Ishikawa (cell line): ENCODE results near the gene HIVEP2.

ENCODE experiments used
- CEBPB ChIP-seq: IDR thresholded peaks from 2 replicates; pipeline ENCODE4 v1.6.1; 2012
- EP300 ChIP-seq: IDR thresholded peaks from 2 replicates; pipeline ENCODE4 v1.6.1; 2012; ENCODE audit warnings: borderline replicate concordance
- RAD21 ChIP-seq: IDR thresholded peaks from 2 replicates; pipeline ENCODE4 v1.6.1; 2012; ENCODE audit warnings: low read depth
- TAF1 ChIP-seq: IDR thresholded peaks from 2 replicates; pipeline ENCODE4 v1.6.1; 2012; ENCODE audit warnings: low read depth, mild to moderate bottlenecking
- ZBTB7A ChIP-seq: IDR thresholded peaks from 2 replicates; pipeline ENCODE4 v1.6.1; 2012; ENCODE audit warnings: low read depth
- TF ChIP-seq, protein P1 (sequence below): IDR thresholded peaks from 2 replicates; pipeline ENCODE4 v1.6.1; 2012
- TF ChIP-seq, protein P2 (sequence below): IDR thresholded peaks from 2 replicates; pipeline ENCODE4 v1.6.1; 2012; ENCODE audit warnings: low read depth, mild to moderate bottlenecking
- TF ChIP-seq, protein P3 (sequence below): IDR thresholded peaks from 2 replicates; pipeline ENCODE4 v1.6.1; 2012

DNA sequence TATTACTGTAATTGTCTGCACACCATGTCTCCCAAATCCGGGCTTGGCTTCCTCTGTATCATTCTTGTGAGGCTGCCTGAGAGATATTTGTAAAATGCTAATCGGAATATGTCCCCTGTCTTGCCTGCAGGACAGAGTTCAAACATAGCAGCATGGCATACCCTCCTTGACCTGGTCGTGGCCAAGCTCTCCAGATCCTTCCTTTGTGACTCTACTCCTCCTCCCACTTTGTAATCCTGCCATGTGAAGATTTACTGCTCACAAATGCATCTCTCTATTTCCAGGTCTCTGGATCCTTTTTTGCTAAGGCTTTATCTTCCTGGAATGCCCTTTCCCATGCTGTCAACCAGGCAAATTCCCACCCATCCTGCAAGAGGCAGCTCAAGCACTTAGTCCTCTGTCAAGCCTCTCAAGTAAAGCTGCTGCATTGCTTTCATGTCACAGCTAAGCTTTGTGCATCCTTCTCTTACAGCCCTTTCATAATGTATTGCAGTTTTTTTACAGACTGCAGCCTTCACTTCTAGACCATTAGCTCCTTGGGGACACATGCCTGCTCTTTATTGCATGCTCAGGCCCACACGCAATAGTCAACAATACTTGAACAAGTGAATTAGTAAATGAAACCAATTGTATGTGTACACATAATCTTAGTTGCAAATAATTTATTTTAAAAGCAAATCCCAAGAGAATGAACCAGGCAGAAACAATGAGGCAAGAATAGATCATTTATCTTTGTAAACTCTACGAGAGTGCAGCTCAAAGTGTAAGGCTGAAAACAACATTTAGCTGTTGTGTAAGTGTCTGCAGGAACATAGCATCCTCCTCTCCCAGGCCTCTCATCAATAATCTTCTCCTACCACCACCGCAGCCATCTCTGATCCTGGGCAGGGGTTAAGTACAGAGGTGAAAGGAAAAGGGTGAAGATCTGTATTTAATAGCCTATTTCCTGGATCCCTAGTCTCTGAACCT lies 45.8 kb downstream of the HIVEP2 start:
- TF ChIP-seq, protein P1, sequence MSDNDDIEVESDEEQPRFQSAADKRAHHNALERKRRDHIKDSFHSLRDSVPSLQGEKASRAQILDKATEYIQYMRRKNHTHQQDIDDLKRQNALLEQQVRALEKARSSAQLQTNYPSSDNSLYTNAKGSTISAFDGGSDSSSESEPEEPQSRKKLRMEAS, result no peak
- no peak for TF ChIP-seq CEBPB
- TF ChIP-seq, protein P2, sequence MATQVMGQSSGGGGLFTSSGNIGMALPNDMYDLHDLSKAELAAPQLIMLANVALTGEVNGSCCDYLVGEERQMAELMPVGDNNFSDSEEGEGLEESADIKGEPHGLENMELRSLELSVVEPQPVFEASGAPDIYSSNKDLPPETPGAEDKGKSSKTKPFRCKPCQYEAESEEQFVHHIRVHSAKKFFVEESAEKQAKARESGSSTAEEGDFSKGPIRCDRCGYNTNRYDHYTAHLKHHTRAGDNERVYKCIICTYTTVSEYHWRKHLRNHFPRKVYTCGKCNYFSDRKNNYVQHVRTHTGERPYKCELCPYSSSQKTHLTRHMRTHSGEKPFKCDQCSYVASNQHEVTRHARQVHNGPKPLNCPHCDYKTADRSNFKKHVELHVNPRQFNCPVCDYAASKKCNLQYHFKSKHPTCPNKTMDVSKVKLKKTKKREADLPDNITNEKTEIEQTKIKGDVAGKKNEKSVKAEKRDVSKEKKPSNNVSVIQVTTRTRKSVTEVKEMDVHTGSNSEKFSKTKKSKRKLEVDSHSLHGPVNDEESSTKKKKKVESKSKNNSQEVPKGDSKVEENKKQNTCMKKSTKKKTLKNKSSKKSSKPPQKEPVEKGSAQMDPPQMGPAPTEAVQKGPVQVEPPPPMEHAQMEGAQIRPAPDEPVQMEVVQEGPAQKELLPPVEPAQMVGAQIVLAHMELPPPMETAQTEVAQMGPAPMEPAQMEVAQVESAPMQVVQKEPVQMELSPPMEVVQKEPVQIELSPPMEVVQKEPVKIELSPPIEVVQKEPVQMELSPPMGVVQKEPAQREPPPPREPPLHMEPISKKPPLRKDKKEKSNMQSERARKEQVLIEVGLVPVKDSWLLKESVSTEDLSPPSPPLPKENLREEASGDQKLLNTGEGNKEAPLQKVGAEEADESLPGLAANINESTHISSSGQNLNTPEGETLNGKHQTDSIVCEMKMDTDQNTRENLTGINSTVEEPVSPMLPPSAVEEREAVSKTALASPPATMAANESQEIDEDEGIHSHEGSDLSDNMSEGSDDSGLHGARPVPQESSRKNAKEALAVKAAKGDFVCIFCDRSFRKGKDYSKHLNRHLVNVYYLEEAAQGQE, result no peak
- no peak for TF ChIP-seq ZBTB7A
- TF ChIP-seq RAD21, result no peak
- TF ChIP-seq EP300, result no peak
- no peak for TF ChIP-seq TAF1
- TF ChIP-seq, protein P3, sequence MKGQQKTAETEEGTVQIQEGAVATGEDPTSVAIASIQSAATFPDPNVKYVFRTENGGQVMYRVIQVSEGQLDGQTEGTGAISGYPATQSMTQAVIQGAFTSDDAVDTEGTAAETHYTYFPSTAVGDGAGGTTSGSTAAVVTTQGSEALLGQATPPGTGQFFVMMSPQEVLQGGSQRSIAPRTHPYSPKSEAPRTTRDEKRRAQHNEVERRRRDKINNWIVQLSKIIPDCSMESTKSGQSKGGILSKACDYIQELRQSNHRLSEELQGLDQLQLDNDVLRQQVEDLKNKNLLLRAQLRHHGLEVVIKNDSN, result no peak
